Retina (tissue), 1 donor: ENCODE results near the gene CASP6.
"Not testable (repeated sequence)": the region's sequence is repeated elsewhere in the genome, so short reads cannot be mapped to it uniquely, and the experiment has no call there.

Experiments
- DNase-seq: peaks from one replicate; pipeline ENCODE4 v3.0.0-alpha.2; 2016

Gene CASP6

GRCh38 chr4:109718759-109719158, 15.5 kb upstream of the CASP6 start:
- no peak for DNase-seq

GRCh38 chr4:109713500-109713899, 10.3 kb upstream of the CASP6 start:
- no peak for DNase-seq

- DNase-seq: no peak
These were observed 5.7 kb upstream of the CASP6 start for GRCh38 chr4:109708990-109709389.

GRCh38 chr4:109708435-109708834, 5.2 kb upstream of the CASP6 start:
- DNase-seq: no peak

- peak; percentile 75 for DNase-seq
These were observed 568 bp upstream of the CASP6 start for GRCh38 chr4:109703664-109704361.

GRCh38 chr4:109701566-109702410, 1.5 kb downstream of the CASP6 start:
- peak; percentile 59 for DNase-seq

GRCh38 chr4:109699553-109700225, 3.6 kb downstream of the CASP6 start:
- DNase-seq: no peak

GRCh38 chr4:109698656-109699055, 4.6 kb downstream of the CASP6 start:
- no peak for DNase-seq

- no peak for DNase-seq
These were observed 11.8 kb downstream of the CASP6 start for GRCh38 chr4:109691411-109691920.

- no peak for DNase-seq
These were observed 12.4 kb downstream of the CASP6 start for GRCh38 chr4:109690690-109691410.

GRCh38 chr4:109684727-109685126, 18.5 kb downstream of the CASP6 start:
- no peak for DNase-seq

- DNase-seq: no peak
These were observed 19.5 kb downstream of the CASP6 start for GRCh38 chr4:109683621-109684253.

- DNase-seq: no peak
These were observed 20.4 kb downstream of the CASP6 start for GRCh38 chr4:109682875-109683274.

- DNase-seq: not testable (repeated sequence)
These were observed 24.3 kb downstream of the CASP6 start for GRCh38 chr4:109678925-109679324.

- DNase-seq: not testable (repeated sequence)
These were observed 24.8 kb downstream of the CASP6 start for GRCh38 chr4:109678472-109678871.

GRCh38 chr4:109676886-109677285, 26.4 kb downstream of the CASP6 start:
- no peak for DNase-seq

- no peak for DNase-seq
These were observed 27.4 kb downstream of the CASP6 start for GRCh38 chr4:109675843-109676242.

- DNase-seq: no peak
These were observed 28.1 kb downstream of the CASP6 start for GRCh38 chr4:109675181-109675580.

- no peak for DNase-seq
These were observed 29.9 kb downstream of the CASP6 start for GRCh38 chr4:109673303-109673702.

GRCh38 chr4:109672169-109672930, 30.9 kb downstream of the CASP6 start:
- DNase-seq: no peak

GRCh38 chr4:109671350-109671749, 31.9 kb downstream of the CASP6 start:
- no peak for DNase-seq
